Neural progenitor cell (in vitro differentiated cells): ENCODE data around the gene TMEM165.

Source experiments
- CTCF ChIP-seq: fragments of 200-600 bp; sonication (generic); IDR thresholded peaks from 2 replicates; pipeline ENCODE4 v1.5.1; 2017; ENCODE audit warnings: antibody characterized with exemption, mild to moderate bottlenecking
- EZH2 ChIP-seq: fragments of 200-600 bp; sonication (generic); IDR thresholded peaks from 2 replicates; pipeline ENCODE4 v1.6.1; 2017; ENCODE audit warnings: antibody characterized with exemption, mild to moderate bottlenecking, moderate library complexity

- no peak for TF ChIP-seq CTCF
- TF ChIP-seq EZH2: no peak
Measured at GRCh38 chr4:55447831-55448230, 52.1 kb downstream of the TMEM165 start.
